Activated naive CD4-positive, alpha-beta T cell treated with anti-CD3 and anti-CD28 coated beads, Interleukin-2, amount 50 U/mL, for 16 hours (primary cell): ENCODE measurements around the gene YIF1B.
"Not testable (repeated sequence)": the region's sequence is repeated elsewhere in the genome, so short reads cannot be mapped to it uniquely, and the experiment has no call there.

Experiments
- DNase-seq: peaks from one replicate; pipeline ENCODE4 v3.0.0-alpha.2; 2020

The YIF1B gene

GRCh38 chr19:38270587-38271167 lies 45.1 kb downstream of the YIF1B start:
- no peak for DNase-seq

GRCh38 chr19:38268539-38268938 lies 47.2 kb downstream of the YIF1B start:
- DNase-seq, result no peak

- DNase-seq, result no peak
Measured at GRCh38 chr19:38267761-38268483, 47.8 kb downstream of the YIF1B start.

- DNase-seq, result no peak
Measured at GRCh38 chr19:38266981-38267597, 48.7 kb downstream of the YIF1B start.

GRCh38 chr19:38265921-38266429 lies 49.8 kb downstream of the YIF1B start:
- no peak for DNase-seq

GRCh38 chr19:38265213-38265861 lies 50.4 kb downstream of the YIF1B start:
- DNase-seq, result no peak

- peak; percentile 61 for DNase-seq
Measured at GRCh38 chr19:38264486-38265212, 51.1 kb downstream of the YIF1B start, which contains the start of gene SPINT2. SPINT2 (plus strand) TSS chr19:38264573; CDS start chr19:38264893, 320 bp downstream.

GRCh38 chr19:38263689-38264485 lies 51.9 kb downstream of the YIF1B start:
- DNase-seq, result peak; percentile 71

GRCh38 chr19:38262585-38263268 lies 53.0 kb downstream of the YIF1B start:
- DNase-seq, result no peak

GRCh38 chr19:38261942-38262341 lies 53.8 kb downstream of the YIF1B start:
- not testable (repeated sequence) for DNase-seq

- no peak for DNase-seq
Measured at GRCh38 chr19:38255383-38256014, 60.2 kb downstream of the YIF1B start.

GRCh38 chr19:38253788-38254187 lies 62.0 kb downstream of the YIF1B start:
- no peak for DNase-seq
